Measurements from ENCODE around the gene TMEM163.

Gene TMEM163

DNA sequence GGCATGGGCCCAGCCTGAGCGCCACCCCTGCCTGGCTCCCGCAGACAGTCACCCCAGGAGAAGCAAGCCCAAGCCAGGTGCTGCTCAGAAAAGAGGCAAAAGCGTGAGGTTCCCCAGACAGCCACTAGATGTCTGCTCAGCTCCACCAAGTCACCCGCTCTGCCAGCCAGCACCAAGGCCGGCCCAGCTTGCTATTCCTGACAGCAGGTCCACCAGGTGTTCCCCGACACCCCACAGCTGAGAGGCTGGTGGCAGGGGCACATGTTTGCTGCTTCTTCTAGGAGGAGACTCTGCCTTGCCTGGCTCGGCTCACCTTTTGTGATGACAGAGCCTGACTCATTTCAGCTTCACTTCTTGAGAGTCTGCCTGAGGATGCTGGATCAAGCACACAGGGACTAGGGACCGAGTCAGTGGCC, 258.2 kb downstream of the TMEM163 start:
- peak in 1 of 2 donors; percentile 4 for DNase-seq (ENCODE audit: low read depth in 1 of 2, low spot score in 1 of 2)

DNA sequence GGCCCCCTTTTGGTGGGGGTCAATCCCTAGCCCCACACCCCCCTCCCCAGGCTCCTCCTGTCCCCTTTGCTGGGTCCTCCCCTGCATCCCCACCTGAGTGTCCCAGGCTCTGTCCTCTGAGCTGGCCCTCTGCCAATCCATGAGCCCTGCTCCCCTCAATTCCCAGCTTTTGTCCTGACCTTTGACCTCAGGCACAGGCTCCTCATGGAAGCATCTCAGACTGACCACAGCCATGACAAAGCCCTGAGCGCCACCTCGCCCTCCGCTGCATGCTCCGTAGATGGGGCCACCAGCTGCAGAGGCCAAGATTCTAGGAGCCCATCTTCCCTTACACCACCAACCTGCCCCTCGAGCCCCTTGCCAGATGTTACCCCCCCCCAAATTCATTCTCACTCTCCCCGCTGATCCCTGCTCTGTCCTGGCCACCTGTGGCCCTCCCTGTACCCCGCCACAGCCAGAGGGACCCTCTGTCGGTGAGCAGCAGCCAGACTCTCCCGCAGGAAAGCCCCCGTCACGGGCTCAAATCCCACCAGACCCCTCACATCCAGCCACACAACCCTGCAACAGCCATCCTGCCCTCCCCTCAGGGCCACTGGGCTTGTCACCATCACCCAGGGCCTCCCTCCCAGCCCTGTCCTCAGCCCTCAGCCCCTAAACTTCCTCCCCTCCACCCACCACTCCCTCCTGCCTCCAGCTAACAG, 258.9 kb downstream of the TMEM163 start:
- DNase-seq (ENCODE audit: low read depth in 1 of 2, low spot score in 1 of 2): no peak

DNA sequence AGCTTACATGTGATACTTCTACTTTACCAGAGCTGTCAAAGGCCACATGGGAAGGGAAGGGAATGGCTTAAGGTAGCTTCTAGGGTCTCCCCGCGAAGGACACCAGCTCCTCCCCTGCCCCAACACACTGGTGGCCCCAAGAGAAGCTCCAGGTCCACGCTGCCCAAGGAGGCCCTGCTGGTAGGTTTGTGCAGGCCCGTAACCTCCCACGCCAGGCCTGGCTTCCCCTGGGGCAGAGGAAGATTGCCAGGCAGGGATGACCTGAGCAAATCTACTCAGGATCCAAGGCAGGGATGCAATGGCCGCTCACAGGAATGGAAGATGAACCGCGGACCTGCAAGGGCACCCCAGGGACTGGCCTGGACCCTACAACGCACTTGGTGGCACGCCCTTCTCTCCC, 259.9 kb downstream of the TMEM163 start:
- no peak for DNase-seq (ENCODE audit: low read depth in 1 of 2, low spot score in 1 of 2)

DNA sequence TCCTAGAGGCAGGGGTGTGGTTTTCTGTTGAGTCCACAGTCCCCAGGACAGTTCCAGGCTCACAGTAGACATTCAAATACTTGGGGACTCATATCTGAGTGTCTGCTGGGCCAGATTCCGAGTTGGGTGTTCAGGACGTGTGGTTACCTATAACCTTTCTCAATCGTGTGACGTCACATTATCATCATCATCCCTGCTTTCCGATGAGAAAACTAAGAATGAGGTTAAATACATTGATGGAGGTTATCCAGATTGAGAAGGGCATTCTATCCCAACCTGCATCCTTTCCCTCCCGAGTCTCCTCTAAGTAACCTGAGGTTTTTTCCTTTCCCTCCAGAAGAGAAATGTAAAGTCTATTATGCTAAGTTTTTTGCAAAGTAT, 260.3 kb downstream of the TMEM163 start:
- no peak for DNase-seq (ENCODE audit: low read depth in 1 of 2, low spot score in 1 of 2)

DNA sequence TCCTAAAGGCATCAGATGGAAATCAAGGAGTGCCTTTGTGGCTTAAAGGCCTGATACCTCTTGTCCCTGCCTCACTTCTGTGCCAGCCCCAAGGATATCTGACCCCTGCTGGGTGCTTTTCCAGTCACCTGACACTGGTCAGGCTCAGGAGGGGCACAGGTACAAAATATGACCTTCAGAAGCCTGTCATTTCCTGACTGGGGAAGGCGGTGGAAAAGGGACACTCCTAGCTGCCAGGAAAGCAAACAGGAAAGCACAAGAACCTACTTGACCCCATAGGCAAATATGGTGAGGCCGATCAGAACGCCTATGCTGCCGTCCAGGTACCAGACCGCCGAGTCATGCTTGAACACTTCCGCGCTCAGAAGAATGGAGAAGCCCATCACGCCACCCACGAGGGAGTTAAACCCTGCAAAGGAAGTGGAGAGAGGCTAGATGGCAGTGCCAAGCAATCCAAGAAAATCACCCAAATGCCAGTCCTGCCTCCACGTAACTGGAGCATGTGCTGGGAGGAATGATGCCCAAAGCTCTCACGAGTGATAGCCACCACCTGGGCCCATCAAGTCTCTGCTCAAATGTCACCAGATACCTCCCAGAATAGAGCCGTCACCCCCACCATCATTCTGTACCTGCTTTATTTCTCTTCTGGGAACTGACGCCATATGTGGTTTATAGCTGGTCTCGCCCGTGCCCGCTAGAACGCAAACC, 260.9 kb downstream of the TMEM163 start:
- DNase-seq (ENCODE audit: low read depth in 1 of 2, low spot score in 1 of 2): no peak

DNA sequence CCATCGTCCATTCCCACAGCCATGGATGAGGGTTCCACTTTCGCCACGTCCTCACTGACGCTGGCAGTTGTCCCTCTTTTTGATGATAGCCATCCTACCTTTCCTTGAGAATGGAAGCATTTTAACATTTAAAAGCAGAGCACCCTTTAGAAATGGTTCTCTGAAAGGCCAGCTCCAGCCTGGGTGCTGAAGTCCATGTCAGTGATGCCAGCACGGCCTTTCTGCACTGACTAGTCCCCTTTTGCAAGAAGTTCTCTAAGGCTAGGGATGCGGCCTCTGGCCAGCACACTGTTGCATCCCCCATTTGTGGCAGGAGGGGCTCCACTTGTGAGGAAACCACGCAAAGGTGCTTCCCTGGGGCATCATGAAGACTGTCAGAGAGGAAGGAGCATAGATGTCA, 261.4 kb downstream of the TMEM163 start:
- DNase-seq (ENCODE audit: low read depth in 1 of 2, low spot score in 1 of 2): no peak

DNA sequence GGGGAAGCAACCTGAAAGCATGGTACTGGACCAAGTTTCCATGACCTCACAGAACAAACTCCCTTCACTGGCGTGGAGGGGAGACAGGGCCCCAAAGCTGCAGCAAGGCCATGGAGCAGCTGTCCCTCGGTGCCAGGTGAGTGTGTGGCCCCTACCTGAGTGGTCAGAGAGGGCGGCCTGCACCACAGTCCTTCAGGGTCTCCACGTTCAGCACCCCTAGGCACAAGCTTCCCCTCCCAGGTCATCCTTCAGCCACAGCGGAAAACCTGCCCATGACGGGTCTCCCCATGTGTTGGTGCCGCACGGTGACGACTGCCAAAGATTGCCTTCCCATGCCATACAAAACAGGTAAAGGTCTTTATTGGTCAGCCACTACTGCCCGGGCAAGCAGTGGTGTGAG, 263.4 kb downstream of the TMEM163 start:
- DNase-seq (ENCODE audit: low read depth in 1 of 2, low spot score in 1 of 2): no peak

DNA sequence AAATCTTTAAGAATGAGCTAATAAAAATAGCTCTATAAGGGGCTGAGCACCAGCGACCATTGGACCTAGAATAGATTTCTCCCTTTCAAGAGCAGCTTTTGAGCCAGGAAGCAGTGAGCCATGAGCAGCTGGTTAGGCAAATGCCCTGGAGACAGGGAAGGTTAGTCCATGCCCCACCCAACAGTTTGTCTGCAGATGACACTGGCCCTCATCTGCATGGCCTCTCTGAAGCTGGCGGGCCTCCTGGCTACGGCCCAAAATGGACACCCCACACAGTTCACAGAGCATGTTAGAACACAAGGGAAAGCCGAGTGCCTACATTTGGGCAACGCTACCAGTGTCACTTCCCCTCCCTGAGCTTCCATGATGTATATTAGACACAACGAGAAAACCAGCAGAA, 263.9 kb downstream of the TMEM163 start:
- no peak for DNase-seq (ENCODE audit: low read depth in 1 of 2, low spot score in 1 of 2)

DNA sequence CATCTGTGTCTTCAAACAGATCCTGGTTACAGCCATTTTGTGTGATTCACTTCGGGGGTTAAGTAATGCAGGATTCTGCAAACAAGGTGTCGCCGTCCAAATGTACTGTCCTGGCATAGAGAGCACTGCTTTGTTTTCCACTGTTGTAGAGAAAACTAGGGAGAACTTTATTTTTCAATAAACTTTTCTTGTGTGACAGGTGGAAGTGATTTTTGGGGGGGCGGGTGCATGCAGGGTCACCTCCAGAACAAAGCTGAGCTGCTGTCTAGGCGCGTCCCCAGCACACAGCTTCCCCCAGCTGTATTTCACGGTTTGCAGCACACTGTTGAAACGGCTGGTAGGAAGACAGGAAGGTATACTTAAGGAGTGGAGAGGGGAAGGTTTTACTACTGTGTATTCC, 264.4 kb downstream of the TMEM163 start:
- DNase-seq (ENCODE audit: low read depth in 1 of 2, low spot score in 1 of 2): no peak

DNA sequence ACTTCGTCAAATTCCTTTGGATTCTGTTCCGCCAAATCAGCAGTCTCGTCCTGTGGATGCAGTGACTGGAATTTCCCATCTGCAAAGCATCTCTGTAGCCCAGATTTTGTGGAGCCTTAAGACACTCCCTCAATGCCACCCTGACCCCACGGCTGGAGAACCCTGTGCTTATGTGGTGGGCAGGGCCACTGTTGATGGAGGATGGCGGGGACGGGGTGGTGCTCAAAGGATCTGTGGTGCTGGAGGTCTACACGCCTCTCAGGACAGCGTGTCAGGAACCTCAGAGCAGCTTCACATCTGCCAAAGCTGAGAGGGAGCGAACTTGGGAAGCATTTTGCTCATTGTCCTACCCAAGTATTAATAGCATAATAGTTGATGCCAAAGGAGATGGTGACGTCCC, 264.8 kb downstream of the TMEM163 start:
- DNase-seq (ENCODE audit: low read depth in 1 of 2, low spot score in 1 of 2): no peak

DNA sequence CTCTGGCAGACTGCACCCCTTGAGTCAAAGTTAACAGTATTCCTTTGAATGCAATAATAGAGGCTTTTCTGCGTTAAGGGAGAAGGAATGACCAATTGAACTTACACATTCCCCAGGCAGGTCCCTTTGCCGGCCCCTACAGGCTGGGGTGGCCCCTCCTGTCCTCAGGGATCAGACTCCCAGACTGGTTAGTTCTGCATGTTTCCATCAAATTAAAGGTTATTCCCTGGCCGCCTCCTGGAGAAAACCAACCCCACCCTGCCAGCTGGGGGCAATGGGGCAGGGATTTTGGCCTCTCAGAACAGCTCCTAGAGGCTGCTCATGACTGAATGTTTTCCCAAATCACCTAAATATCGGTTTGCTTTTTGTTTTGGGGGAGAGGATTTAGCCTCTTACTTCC, 265.3 kb downstream of the TMEM163 start:
- no peak for DNase-seq (ENCODE audit: low read depth in 1 of 2, low spot score in 1 of 2)

DNA sequence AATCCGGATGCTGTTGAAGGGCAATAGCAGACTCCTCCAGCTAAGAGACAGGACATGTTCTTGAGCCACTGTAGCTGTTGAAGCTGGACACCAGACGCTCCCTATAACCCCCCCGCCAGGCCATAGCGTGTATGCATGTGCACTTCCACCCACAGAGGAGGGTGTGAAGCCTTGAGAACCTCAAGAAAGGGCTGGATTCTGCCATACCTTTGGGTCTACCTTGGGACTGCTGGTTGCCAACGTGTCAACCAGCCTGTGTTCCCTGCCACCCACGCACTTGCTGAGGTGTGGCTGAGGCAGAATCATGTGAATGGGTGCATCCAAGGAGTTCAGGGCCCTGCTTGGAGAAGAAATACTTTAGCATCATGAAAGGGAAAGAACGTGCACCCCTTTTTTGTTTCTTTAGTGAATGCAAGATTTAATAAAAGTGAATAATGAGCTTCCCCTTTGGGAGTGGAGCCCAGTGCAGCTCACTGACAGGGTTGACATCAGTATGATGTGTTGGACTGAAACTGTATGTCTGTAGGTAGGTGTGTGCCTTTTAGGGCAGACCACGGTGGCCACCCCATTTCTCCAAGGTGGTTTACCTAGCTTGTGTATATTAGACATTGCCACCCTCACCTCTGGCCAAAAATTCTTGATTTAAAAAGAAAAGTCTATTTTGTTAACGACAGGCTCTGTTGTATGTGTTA, 266.6 kb downstream of the TMEM163 start:
- no peak for DNase-seq (ENCODE audit: low read depth in 1 of 2, low spot score in 1 of 2)

DNA sequence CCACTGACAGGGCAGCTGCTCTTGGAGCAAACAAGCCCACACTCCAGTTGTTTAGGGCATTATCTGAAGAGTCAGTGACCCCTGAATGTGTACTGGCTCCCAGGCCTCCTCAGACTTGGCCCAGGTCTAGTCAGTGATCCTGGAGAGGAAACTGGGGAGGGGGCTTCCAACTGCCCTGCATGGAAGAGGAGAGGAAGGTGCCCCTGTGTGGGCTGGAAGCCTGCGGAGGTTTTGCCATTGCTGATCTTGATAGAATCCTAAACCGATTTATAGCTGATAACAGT, 267.5 kb downstream of the TMEM163 start:
- DNase-seq (ENCODE audit: low read depth in 1 of 2, low spot score in 1 of 2): no peak

DNA sequence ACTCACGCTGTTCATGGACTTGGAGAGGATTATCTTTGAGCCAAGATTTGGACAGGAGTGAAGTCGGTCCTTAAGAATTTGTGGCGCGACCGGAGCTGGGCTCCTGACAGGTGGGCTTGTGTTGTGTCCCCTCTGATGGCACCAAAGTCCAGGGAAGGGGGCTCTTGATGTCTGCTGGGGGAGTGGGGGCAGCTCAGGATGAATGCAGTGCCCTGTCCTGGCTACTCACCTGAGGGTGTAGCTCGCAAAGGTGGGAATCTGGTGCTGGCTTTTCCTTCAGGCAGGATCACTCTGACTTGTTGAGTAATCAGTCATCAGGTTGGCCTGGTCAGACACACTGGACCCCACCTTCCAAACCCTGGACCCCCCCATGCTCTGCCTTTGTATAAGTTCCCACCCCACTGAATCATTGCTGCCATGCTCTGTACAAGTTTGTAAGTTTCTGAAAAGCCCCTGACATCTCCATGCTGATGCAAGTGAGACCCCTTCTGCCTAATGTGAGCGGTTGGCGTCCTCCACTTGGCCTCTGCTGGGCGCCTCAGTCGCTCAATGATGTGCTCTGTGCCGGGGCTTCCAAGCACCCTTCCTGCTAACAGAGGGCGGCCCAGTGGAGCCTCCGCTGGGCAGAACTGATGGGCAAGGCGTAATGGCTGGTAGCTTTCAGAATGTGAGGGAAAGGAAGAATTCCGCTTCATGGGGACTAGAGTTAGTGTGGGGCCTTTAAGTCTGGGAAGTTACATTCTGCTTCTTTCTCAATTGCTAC, 268.9 kb downstream of the TMEM163 start:
- no peak for DNase-seq (ENCODE audit: low read depth in 1 of 2, low spot score in 1 of 2)

DNA sequence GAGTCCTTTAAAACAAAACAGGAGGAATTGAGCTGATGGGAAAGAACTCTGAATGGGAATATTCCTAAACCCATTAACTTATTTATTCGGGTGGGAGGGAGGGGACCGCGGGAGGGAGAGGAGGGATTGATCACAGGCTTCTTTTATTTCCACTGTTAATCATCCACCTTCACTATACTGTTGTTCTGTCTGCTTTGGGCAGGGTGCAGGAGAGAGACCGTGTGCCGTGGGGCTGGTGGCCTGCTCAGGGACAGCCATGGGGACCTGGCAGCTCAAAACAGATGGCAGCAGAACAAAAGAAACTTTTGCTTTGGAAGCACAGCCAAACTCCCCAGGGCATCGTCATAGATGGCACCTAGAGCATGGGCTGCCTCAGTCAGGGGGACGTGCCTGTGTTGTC, 269.6 kb downstream of the TMEM163 start:
- no peak for DNase-seq (ENCODE audit: low read depth in 1 of 2, low spot score in 1 of 2)

DNA sequence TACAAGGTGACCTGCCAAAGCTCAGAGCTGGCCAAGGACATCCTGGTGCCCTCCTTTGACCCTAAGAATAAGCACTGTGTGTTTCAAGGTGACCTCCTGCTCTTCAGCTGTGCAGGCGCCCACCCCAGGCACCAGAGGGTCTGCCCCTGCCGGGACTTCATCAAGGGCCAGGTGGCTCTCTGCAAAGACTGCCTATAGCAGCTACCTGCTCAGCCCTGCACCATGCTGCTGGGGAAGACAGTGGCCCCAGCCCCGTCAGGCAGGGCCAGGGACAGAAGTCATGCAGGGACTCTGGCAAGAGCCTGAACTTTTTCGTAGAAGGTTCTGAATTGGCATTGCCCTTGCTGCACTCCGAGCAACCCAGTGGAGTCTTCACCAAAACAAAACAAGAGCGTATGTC, 270.1 kb downstream of the TMEM163 start:
- no peak for DNase-seq (ENCODE audit: low read depth in 1 of 2, low spot score in 1 of 2)

DNA sequence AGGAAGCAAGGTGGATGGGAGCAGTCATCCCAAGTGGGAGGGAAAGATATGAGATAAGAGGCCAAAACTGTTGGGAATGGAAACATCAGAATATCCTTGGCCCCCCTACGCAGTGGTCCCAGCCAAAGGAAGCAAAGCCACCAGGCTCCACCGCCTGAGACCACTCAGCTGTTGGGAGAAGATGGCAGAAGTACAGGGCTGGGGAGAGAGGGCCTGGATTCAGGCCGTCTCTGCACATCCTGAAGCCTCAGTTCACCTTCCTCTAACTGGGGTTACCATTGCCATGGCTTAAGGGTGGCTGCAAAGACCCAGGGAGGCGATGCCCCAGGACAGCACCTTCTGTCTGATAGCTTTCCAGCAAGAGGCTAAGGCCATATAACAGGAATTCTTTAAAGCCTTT, 271.1 kb downstream of the TMEM163 start:
- no peak for DNase-seq (ENCODE audit: low read depth in 1 of 2, low spot score in 1 of 2)

DNA sequence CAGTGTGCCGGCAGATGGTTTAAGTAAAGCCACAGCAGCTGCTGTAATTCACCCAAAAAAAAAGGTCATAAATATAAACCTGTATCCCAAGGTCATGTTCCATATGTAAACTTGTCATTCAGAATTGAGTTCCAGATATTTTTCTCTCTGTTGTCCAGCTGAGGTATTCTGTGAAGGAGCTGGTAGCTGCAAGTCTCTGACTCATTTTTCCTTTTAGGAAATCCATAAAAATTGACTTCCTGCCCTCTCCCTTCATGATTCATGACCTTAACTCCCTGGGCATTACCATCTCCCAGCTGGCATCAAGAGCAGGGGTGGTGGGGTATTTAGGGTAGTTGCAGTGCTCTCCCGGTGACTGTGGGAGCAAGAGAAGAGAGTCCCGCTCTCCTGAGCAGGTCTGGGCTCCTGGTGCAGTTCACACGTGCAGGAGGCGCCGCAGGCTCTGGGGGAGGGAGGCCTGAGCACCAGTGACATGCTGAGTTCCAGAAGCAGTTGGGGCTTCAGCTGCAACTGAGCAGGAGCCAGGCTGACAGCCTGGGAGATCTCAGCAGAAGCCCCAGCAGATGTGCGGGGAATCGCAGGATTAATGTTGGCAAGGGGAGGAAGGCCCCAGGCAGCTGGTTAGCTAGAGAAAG, 272.3 kb downstream of the TMEM163 start:
- DNase-seq (ENCODE audit: low read depth in 1 of 2, low spot score in 1 of 2): no peak

DNA sequence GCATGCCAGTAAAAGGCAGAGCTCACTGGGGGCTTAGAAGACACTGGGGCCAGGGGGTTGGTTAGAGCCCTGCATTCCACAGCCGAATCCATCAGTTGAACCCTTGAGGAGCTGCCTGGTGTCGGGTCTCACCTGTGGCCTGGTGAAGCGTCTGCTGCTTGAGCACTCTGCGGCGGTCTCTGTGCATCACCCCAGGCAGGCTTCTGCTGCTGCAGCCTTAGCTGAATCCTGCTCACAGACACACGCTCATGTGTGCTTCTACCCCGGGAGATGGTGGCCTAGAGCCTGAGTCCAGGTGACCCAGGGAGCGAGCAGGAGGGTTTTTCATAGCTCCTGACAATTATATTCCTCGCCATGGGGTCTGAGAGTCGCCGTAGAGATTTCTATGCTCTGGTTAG, 272.8 kb downstream of the TMEM163 start:
- no peak for DNase-seq (ENCODE audit: low read depth in 1 of 2, low spot score in 1 of 2)

DNA sequence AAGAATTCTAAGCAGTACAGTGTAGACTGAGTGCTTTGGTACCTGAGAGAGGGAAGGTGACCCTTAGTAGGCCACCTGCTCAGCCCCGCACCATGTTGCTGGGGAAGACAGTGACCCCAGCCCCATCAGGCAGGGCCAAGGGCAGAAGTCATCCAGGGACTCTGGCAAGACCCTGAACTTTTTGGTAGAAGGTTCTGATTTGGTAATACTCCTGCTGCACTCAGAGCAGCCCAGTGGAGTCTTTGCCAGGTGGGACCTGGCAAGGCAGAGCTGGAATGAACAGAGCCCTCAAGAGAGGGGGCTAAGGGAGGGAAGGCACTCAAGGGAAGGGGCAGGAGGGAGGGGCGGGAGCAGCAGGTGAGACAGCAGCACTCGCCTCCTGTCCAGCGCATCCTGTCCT, 273.7 kb downstream of the TMEM163 start:
- no peak for DNase-seq (ENCODE audit: low read depth in 1 of 2, low spot score in 1 of 2)

DNA sequence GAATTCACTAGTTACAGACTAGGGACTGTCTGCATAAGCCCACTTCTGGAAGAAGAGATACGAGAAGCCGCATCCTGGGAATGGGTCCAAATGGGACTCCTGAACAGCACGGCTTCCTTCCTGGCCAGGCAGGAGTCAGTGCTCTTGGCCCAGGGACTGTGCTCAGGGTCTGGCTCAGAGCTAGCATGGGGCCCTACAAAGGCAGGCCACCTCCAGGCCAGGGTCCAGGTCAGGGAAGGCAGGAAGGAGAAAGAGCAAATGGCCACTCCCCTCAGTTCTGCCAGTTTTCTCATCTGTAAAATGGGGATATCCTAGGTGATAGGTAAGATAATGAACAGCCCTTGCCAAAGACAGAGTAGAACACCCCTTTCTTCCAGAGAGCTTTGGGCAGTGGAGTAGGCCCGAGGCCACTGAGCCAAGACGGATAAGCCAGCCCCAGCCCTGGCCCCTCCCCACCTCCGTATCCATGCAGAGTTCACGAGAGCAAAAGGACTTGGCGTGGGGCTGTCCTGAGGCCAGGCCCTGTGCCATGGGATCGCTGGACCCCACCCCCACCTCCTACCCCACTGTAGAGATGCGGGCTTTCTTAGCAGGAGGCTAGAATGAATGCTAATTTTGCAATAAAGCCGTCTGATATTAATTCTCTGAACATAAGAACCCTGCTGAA, 274.9 kb downstream of the TMEM163 start:
- no peak for DNase-seq (ENCODE audit: low read depth in 1 of 2, low spot score in 1 of 2)
